K562 (cell line): ENCODE data around the gene NXPH4. TPM values are rescaled to one million over a fixed set of nuclear protein-coding genes. Genes with fewer than 3 reads are reported as not detected.

ENCODE experiments used
- HOMEZ ChIP-seq: fragments of 250-450 bp; sonication (Bioruptor Pico); IDR thresholded peaks from 2 replicates; pipeline ENCODE4 v1.4.0; 2020; ENCODE audit warnings: mild to moderate bottlenecking, moderate library complexity
- polyA plus RNA-seq, 8 experiments: library from polyadenylated mRNA; depleted of rRNA in 4 of 8; stranded (reverse) in 5 of 8; unstranded in 3 of 8; fragments of >200 nt; fragmentation: Nextera tagmentation in 2 of 8; fragmentation: Illumina TruSeq in 1 of 8; extraction: Ambion mirVana in 2 of 8; extraction: Trizol in 1 of 8; gene quantifications; 2 replicates each; pipeline versions ENCODE4 v1.2.1 to v1.2.3, GENCODE V29; 2011 to 2014; ENCODE audit warnings: inconsistent platforms in 1 of 8, missing spikeins in 1 of 8
- total RNA-seq, 7 experiments: library from RNA; depleted of rRNA in 6 of 7; stranded (reverse); fragments of >200 nt in 6 of 7; fragmentation: Illumina TruSeq in 2 of 7; extraction: Trizol in 2 of 7; gene quantifications; 2 replicates each; pipeline versions ENCODE4 v1.2.1 to v1.2.3, GENCODE V29; 2011 to 2021; ENCODE audit warnings: low replicate concordance in 1 of 7
- TF ChIP-seq, protein P1 (sequence below): sonication (generic); formaldehyde crosslinking; IDR thresholded peaks from 2 replicates; pipeline ENCODE4 v1.4.0; 2020; ENCODE audit warnings: mild to moderate bottlenecking, missing genetic modification reagents
- TF ChIP-seq, protein P2 (sequence below): fragments of 250-450 bp; sonication (Bioruptor Pico); IDR thresholded peaks from 2 replicates; pipeline ENCODE4 v1.5.0; 2021; ENCODE audit warnings: mild to moderate bottlenecking, moderate library complexity

Gene NXPH4
- total and polyA plus RNA-seq, 9 of the 15 experiments (the other 6 are each of a cell fraction or from before 2014, with no cell fraction given) = 0.49 to 2.7 (median 1.1) TPM; not detected in 4

DNA sequence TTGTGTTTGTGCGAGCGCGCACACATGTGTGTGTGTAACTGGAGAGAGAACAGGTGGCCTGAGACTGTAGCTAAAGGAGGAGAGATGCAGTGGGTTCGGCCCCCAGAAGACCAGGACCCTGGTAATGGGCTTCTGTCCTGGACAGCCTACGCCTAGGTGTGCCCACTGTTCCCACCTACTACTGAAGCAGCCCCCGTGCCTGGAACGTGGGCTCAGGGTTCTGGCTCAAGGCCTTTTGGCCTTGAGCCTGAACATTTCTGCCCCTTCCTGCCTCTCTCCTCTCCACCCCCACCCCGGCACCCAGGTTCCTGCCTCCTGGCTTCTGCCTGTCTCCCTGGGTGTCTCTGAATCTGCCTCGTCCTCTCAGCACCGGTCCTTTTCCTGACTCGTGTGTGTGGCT is 1.5 kb upstream of the NXPH4 start (continued):
- TF ChIP-seq, protein P1, sequence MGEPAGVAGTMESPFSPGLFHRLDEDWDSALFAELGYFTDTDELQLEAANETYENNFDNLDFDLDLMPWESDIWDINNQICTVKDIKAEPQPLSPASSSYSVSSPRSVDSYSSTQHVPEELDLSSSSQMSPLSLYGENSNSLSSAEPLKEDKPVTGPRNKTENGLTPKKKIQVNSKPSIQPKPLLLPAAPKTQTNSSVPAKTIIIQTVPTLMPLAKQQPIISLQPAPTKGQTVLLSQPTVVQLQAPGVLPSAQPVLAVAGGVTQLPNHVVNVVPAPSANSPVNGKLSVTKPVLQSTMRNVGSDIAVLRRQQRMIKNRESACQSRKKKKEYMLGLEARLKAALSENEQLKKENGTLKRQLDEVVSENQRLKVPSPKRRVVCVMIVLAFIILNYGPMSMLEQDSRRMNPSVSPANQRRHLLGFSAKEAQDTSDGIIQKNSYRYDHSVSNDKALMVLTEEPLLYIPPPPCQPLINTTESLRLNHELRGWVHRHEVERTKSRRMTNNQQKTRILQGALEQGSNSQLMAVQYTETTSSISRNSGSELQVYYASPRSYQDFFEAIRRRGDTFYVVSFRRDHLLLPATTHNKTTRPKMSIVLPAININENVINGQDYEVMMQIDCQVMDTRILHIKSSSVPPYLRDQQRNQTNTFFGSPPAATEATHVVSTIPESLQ (CRISPR knock-in tag) = no peak
- TF ChIP-seq HOMEZ = no peak
- TF ChIP-seq, protein P2, sequence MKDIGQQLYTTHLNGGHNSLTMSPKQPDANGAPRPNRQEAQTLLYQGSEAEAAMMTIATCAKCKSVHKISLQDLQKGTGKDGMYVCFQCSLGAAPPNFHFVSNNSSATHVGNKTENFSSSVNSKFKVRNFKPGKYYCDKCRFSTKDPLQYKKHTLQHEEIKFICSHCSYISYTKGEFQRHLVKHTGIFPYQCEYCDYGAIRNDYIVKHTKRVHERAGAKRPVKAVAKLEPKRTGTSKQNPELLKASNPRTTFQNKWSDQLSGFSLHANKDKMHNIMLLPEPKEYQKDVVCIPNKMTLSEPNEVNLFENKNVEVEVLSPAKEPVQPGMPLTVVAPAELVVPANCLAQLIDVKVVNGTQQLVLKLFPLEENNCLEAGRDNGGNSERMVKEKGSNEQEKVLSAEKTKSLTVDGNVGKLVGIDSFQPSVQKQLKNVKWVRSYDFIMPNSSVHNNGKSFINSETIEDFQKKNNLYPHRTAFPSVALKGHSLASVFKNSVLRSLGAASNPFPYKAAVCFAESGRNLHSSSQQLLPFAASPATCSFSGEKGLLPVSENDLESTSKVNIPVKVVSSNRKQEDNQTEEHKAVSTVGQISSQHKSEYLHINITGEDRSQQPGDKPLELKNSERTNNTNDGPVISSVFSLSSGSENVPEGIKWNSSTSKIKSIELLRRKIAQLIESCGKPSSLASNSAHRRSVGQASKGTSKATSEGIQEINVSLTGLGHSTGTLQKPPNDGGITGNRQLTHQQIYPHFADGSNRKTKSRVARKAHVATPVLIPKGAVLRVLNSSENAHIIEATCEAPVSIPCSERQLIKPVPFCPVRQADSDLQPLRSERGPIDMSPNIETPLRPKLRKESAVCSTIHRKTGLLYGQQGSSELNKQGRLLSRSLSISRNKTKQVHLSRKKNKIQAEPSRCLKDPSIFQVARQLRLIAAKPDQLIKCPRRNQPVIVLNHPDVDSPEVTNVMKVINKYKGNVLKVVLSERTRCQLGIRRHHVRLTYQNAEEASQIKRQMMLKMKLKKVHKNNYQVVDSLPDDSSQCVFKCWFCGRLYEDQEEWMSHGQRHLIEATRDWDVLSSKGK (CRISPR knock-in tag) = no peak
